PFSK-1 (cell line): ENCODE measurements around the gene RANGAP1. TPM values are rescaled to one million over a fixed set of nuclear protein-coding genes. Genes with fewer than 3 reads are reported as not detected.

Source experiments
- FOXP2 ChIP-seq: optimal IDR thresholded peaks from 2 replicates; pipeline ENCODE3; 2011; ENCODE audit warnings: borderline replicate concordance, control low read depth, inconsistent platforms; ENCODE audit not compliant: insufficient read depth; ENCODE audit errors: extremely low read length, extremely low read depth
- POLR2AphosphoS5 ChIP-seq: IDR thresholded peaks from 2 replicates; pipeline ENCODE4 v1.6.1; 2012; ENCODE audit warnings: low read depth, mild to moderate bottlenecking, control low read depth, low read length, moderate library complexity
- REST ChIP-seq, 2 experiments: IDR thresholded peaks; 2 replicates each; pipeline versions ENCODE4 v1.6.1 to v1.8.0; 2011 to 2012; ENCODE audit warnings: low read depth in 2 of 2, low read length in 2 of 2, control low read depth in 1 of 2, inconsistent platforms in 1 of 2, mild to moderate bottlenecking in 1 of 2, moderate library complexity in 1 of 2; ENCODE audit not compliant: insufficient read depth in 1 of 2
- SIN3A ChIP-seq: IDR thresholded peaks from 2 replicates; pipeline ENCODE4 v1.6.1; 2012; ENCODE audit warnings: mild to moderate bottlenecking, low read length, moderate library complexity, borderline replicate concordance; ENCODE audit not compliant: insufficient read depth
- TAF1 ChIP-seq: IDR thresholded peaks from 2 replicates; pipeline ENCODE4 v1.6.1; 2012; ENCODE audit warnings: low read length, control low read depth, borderline replicate concordance; ENCODE audit not compliant: insufficient read depth
- polyA plus RNA-seq: library from polyadenylated mRNA; unstranded; fragments of >200 nt; gene quantifications from one replicate; pipeline ENCODE4 v1.2.1, GENCODE V29; 2012; ENCODE audit warnings: low read depth, missing spikeins; ENCODE audit not compliant: insufficient read length

RANGAP1 gene
- 108 TPM for polyA plus RNA-seq

GRCh38 chr22:41285820-41286638 is at the start of gene RANGAP1:
Gene RANGAP1, minus strand, starts transcription at chr22:41286187. Its CDS starts 5,143 bp downstream, at chr22:41281044.
- TF ChIP-seq TAF1 (no peak), FOXP2 (peak; percentile 77), REST (IDR thresholded peaks at IDR 0.05; ENCODE audit: insufficient read depth in 1 of 2, low read depth in 2 of 2, low read length in 2 of 2) (no peak), POLR2AphosphoS5 (peak; percentile 78), SIN3A (peak; percentile 80; the same call in 1 of the 2 replicates)

GRCh38 chr22:41334951-41335635 is 49.1 kb upstream of the RANGAP1 start:
- TF ChIP-seq POLR2AphosphoS5 = no peak
- TF ChIP-seq TAF1 = no peak
- TF ChIP-seq SIN3A = no peak
- TF ChIP-seq REST (IDR thresholded peaks at IDR 0.05; ENCODE audit: insufficient read depth in 1 of 2, low read depth in 2 of 2, low read length in 2 of 2) = no peak
- TF ChIP-seq FOXP2 = no peak

- TF ChIP-seq POLR2AphosphoS5 = no peak
- no peak for TF ChIP-seq TAF1
- no peak for TF ChIP-seq SIN3A
- no peak for TF ChIP-seq REST (IDR thresholded peaks at IDR 0.05; ENCODE audit: insufficient read depth in 1 of 2, low read depth in 2 of 2, low read length in 2 of 2)
- TF ChIP-seq FOXP2 = no peak
Observed at GRCh38 chr22:41334215-41334614, 48.2 kb upstream of the RANGAP1 start.

- TF ChIP-seq SIN3A (no peak), TAF1 (no peak), POLR2AphosphoS5 (no peak), REST (IDR thresholded peaks at IDR 0.05; ENCODE audit: insufficient read depth in 1 of 2, low read depth in 2 of 2, low read length in 2 of 2) (no peak), FOXP2 (no peak)
Observed at GRCh38 chr22:41333806-41334205, 47.8 kb upstream of the RANGAP1 start.
